Ovary (tissue), 9 donors: ENCODE measurements around the gene MPC1. TPM values are rescaled to one million over a fixed set of nuclear protein-coding genes. Genes with fewer than 3 reads are reported as not detected.

Experiments
- DNase-seq, 5 donors: peaks; one replicate each; pipeline ENCODE4 v3.0.0-alpha.2; 2019 to 2020
- H3K27ac ChIP-seq, 2 donors: fragments of 200-600 bp; one replicate each; pipeline versions ENCODE4 v1.5.1 to v1.8.0; 2019 to 2022
- H3K27me3 ChIP-seq: fragments of 200-600 bp; one replicate; pipeline ENCODE4 v1.8.0; 2022
- H3K36me3 ChIP-seq: fragments of 200-600 bp; sonication (generic); one replicate; pipeline ENCODE4 v1.5.1; 2019
- H3K4me1 ChIP-seq: one replicate; pipeline ENCODE4 v1.8.1; 2013; ENCODE audit warnings: mild to moderate bottlenecking, moderate library complexity; ENCODE audit not compliant: insufficient read depth
- H3K4me3 ChIP-seq: fragments of 200-600 bp; sonication (generic); one replicate; pipeline ENCODE4 v1.5.1; 2017
- H3K9me3 ChIP-seq, 2 donors: fragments of 200-600 bp in 1 of 2; sonication (generic) in 1 of 2; one replicate each; pipeline versions ENCODE4 v1.5.1 to v1.8.1; 2013 to 2019; ENCODE audit warnings: mild to moderate bottlenecking in 1 of 2, moderate library complexity in 1 of 2
- CTCF ChIP-seq, 3 donors: fragments of 450-650 bp in 2 of 3; fragments of 200-600 bp in 1 of 3; IDR thresholded peaks; one replicate each; pipeline versions ENCODE4 v1.5.1 to v1.8.0; 2016 to 2022; ENCODE audit warnings: antibody characterized with exemption in 3 of 3, mild to moderate bottlenecking in 1 of 3
- EP300 ChIP-seq: sonication (generic); formaldehyde crosslinking; IDR thresholded peaks from one replicate; pipeline ENCODE4 v1.6.1; 2017; ENCODE audit warnings: antibody characterized with exemption
- POLR2A ChIP-seq: fragments of 450-650 bp; IDR thresholded peaks from one replicate; pipeline ENCODE4 v1.6.1; 2017; ENCODE audit warnings: antibody characterized with exemption, mild to moderate bottlenecking, moderate library complexity
- WGBS, 3 donors: extraction: QIAGEN DNeasy Blood & Tissue Kit in 1 of 3; methylation state at CpG; one replicate each; pipeline versions ENCODE4 v1.1.5 to v1.1.7; 2013 to 2017; 5-methylcytosine and 5-hydroxymethylcytosine counted together
- intact Hi-C, 4 donors: fragments of 100-400 bp; cut with DNase I; formaldehyde crosslinking; loops; one replicate each; pipeline versions ENCODE4 v1.11.0 to v1.15.1; 2022 to 2023
- polyA plus RNA-seq, 2 donors: library from polyadenylated mRNA; stranded (reverse); fragments of 200-250 nt in 1 of 2; fragments of 350-450 nt in 1 of 2; fragmentation: Illumina TruSeq in 1 of 2; extraction: RNeasy Lipid Tissue Mini Kit (QIAGEN cat#74804) in 1 of 2; gene quantifications; one replicate each; pipeline ENCODE4 v1.2.3, GENCODE V29; 2013 to 2014
- total RNA-seq, 7 donors: library from RNA; depleted of rRNA in 2 of 7; stranded (reverse); fragments of >200 nt in 2 of 7; fragmentation: NEBNext Ultra II Directional in 3 of 7; extraction: Animal tissue kit (Norgen Biotek cat#: 25700) in 3 of 7; gene quantifications; one replicate each; pipeline versions ENCODE4 v1.1.0 to v1.2.4, GENCODE V29; 2016 to 2023
- donor health status: DM: no; HTN: no; CAD: no; lungs with moderate emphysema.
- donor health status: DM: no; HTN: no; CAD: no.
- donor health status: Bipolar disorder and iron deficiency.
- donor health status: DM: yes; HTN: yes; CAD: no.
- donor health status: DM: no; HTN: no; CAD: no.
- donor health status: DM: yes; HTN: yes; CAD: no.

Gene MPC1
- total and polyA plus RNA-seq, 9 donors, result 34.1 to 82.6 (median 38.8) TPM

GRCh38 chr6:166336847-166337246 is 45.9 kb downstream of the MPC1 start:
- Histone ChIP-seq H3K27me3 (no peaks in the 10 kb centered on the region), H3K36me3 (no peaks in the 10 kb centered on the region), H3K9me3 (no peaks in the 10 kb centered on the region), H3K4me3 (no peak overlapping the region), H3K4me1 (peaks cover 8% of the 10 kb centered on the region), H3K27ac (no peak overlapping the region)
- intact Hi-C loops, result no loop called here
- TF ChIP-seq EP300 (no peak), POLR2A (no peak), CTCF (IDR thresholded peaks at IDR 0.05) (no peak)
- 69 to 77% (median 74%) methylated on average over 3 of the region's 3 CpGs for WGBS, 3 donors
- DNase-seq, result no peak

- Histone ChIP-seq H3K9me3 (no peaks in the 10 kb centered on the region), H3K27me3 (no peaks in the 10 kb centered on the region), H3K36me3 (no peaks in the 10 kb centered on the region), H3K4me3 (no peak overlapping the region), H3K4me1 (peaks cover 9% of the 10 kb centered on the region), H3K27ac (no peak overlapping the region)
- intact Hi-C loops, result no loop called here
- no peak for TF ChIP-seq CTCF (IDR thresholded peaks at IDR 0.05)
- TF ChIP-seq POLR2A, result no peak
- no peak for TF ChIP-seq EP300
- WGBS, 3 donors, result 76 to 79% (median 76%) methylated on average over 11 of the region's 11 CpGs
- no peak for DNase-seq
Observed at GRCh38 chr6:166335378-166336302, 47.1 kb downstream of the MPC1 start.

GRCh38 chr6:166334878-166335277 is 47.9 kb downstream of the MPC1 start:
- H3K4me3 ChIP-seq, result no peak overlapping the region
- peaks cover 6% of the 10 kb centered on the region for H3K4me1 ChIP-seq
- 94 to 97% (median 96%) methylated on average over 8 of the region's 8 CpGs for WGBS, 3 donors
- no peak for DNase-seq
- TF ChIP-seq POLR2A, result no peak
- TF ChIP-seq CTCF (IDR thresholded peaks at IDR 0.05), result no peak
- intact Hi-C loops, result no loop called here
- no peaks in the 10 kb centered on the region for H3K36me3 ChIP-seq
- H3K27ac ChIP-seq, result no peak overlapping the region
- H3K9me3 ChIP-seq, result no peaks in the 10 kb centered on the region
- no peaks in the 10 kb centered on the region for H3K27me3 ChIP-seq

GRCh38 chr6:166333172-166333995 is 49.4 kb downstream of the MPC1 start:
- Histone ChIP-seq H3K27ac (no peak overlapping the region), H3K27me3 (no peaks in the 10 kb centered on the region), H3K4me3 (no peak overlapping the region), H3K4me1 (peaks cover 4% of the 10 kb centered on the region), H3K9me3 (no peaks in the 10 kb centered on the region), H3K36me3 (no peaks in the 10 kb centered on the region)
- intact Hi-C loops, result no loop called here
- 85 to 88% (median 86%) methylated on average over 23 of the region's 23 CpGs for WGBS, 3 donors
- TF ChIP-seq POLR2A, result no peak
- TF ChIP-seq CTCF (IDR thresholded peaks at IDR 0.05), result no peak
- no peak for TF ChIP-seq EP300
- DNase-seq, result no peak
